Fibroblast of skin of right biceps (primary cell): ENCODE data around the gene HEXIM1.
A peak's percentile ranks its signal among the peaks of the same experiment; 100 is the strongest.

Experiments used
- DNase-seq: peaks from one replicate; pipeline ENCODE4 v3.0.0-alpha.2; 2013

Gene HEXIM1

DNA sequence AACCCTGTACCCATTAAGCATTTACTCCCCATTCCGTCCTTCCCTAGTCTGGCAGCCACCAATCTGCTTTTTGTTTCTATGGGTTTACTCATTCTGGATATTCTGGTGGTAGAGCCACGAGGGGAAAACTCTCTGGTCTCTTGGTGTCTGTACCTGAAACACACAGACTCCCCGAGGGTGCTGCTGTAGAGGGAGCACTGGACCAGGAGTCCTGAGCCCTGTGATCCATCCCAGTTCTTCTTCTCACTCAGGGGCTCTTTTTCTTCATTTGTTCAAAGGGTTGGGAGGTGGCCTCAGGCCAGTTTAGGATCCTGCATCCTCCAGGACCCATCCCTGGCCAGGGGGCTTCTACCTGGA, 27.5 kb downstream of the HEXIM1 start:
- DNase-seq = no peak

DNA sequence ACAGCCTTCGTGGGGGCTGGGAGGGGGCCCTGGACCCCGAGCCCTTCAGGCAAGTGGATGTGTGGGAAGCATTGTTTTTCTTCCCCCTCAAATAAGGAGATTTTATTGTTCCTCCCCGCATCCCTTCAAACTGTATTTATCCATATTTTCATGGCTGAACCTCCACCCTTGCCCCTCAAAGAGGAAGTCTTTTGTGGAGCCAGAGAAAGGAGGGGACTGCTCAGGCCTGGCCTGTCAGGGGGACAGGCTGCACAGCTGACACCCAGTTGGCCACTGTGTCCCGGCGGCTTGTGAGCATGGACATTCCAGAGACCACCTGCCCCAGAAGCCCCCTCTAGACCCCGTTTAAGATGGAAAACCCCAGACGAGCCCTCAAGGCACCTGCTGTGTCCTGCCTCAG, 29.3 kb downstream of the HEXIM1 start:
- DNase-seq = no peak

DNA sequence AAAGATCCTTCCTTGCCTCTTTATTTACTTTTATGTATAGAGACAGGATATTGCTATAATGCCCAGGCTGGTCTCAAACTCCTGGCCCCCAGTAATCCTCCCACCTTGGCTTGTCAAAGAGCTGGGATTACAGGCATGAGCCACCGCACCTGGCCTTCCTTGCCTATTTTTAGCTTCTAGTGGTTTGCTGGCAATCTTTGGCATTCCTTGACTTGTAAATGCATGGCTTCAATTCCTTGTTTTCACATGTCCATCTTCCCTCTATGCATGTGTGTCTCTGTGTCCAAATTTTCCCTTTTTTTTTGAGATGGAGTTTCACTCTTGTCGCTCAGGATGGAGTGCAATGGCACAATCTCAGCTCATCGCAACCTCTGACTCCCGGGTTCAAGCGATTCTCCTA, 35.9 kb downstream of the HEXIM1 start:
- no peak for DNase-seq

DNA sequence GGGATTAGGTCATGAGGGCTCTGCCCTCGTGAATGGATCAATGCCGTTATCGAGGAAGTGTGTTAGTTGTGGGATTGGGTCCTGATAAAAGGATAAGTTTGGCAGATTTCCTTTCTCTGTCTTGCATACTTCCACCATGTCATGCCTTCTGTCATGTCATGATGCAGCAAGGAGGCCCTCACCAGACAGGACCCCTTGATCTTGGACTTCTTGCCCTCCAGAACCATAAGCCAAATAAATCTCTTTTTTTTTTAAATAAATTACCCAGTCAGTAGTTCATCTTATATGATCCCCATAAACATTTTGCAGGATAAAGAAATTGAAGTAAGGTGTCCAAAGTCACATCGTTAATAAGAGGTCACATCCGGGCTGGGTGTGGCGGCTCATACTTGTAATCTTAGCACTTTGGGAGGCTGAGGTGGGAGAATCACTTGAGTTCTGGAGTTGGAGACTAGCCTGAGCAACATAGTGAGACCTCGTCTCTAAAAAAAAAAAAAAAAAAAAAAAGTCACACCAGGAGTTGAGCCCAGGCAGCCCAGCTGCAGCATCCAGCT, 38.6 kb downstream of the HEXIM1 start:
- DNase-seq = no peak

DNA sequence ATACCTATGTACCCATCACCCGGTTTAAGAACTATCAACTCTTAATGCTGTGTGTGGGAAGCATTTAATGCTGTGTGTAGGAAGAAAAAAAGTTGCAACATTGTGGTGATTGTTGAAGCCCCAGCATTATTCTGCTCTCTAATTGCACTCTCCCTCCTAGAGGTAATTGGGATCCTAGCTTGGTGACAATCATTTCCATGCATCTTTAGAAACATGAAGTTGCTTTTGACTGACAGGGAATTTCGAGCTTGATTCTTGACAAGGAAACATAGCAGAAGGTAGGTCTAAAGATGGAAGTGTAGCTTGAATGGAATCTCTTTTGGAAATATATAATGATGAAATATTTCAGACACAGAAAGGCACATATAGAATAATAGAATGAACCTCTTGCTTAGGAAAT, 40.7 kb downstream of the HEXIM1 start:
- DNase-seq = no peak

DNA sequence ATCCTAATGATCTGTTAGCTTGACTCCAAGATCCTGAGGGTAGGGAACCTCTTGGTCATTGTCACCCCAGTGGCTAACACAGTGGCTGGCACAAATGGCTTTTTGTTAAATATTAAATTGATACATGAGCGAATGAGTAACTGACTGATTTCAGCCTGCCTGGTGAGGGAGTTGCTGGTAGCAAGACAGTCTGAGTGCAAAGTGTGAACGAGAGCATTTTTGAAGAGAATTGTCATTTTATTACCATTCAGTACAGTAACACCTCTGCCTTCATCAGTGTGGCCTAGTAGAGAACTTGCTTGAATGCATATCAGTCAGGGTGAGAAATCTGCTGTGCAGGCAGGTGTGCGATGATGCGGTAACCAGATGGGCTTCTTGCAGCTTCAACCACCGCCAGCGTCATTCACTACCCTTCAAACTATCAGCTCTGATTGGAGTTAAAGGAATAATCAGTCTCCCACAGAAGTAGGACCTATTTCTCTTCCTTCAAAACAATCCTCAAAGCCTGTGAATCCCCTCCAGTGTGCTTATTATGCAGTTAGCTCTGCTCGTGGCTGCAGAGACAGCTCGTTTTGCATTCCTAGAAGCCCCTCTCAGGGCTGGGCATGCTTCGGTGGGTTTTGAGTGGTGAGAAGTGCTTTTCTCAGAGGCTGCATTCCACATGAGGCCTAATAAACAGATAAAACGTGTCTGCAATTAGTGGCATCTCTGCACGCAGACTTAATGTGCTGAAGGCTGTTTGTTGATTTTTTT, 42.4 kb downstream of the HEXIM1 start:
- DNase-seq = no peak

DNA sequence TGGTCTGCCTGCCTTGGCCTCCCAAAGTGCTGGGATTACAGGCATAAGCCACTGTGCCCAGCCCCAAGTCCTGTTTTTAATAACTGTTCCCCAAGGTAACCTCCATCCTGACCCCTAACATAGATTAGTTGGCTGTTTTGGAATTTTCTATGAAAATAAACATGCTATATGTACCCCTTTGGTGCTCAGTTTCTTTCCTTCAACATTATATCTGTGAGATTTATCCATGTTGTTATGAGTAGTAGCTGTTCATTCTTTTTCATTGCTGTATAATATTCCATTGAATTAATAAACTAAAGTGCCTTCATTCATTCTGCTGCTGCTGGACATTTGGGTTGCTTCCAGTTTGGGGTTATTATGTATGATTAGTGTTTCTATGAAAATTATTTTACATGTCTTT, 47.1 kb downstream of the HEXIM1 start:
- no peak for DNase-seq

DNA sequence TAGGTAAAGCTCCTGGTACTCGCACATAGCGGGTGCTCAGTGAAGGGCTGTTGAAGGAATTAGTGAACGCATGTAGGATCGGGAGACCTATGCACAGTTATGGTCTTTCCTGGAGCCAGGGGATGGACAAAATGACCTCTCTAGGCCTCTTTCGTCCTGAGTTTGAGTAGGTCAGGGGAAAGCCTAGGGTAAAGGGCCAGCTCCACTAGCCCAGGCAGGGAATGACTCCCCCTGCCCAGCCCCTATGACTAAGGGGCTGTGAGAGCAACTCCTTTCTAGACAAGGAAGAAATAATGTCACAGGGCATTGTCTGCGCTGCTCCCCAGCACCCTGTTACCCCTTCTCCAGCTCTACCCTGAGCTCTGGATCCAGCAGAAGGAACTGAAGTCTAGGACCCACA, 48.8 kb downstream of the HEXIM1 start:
- DNase-seq = no peak

DNA sequence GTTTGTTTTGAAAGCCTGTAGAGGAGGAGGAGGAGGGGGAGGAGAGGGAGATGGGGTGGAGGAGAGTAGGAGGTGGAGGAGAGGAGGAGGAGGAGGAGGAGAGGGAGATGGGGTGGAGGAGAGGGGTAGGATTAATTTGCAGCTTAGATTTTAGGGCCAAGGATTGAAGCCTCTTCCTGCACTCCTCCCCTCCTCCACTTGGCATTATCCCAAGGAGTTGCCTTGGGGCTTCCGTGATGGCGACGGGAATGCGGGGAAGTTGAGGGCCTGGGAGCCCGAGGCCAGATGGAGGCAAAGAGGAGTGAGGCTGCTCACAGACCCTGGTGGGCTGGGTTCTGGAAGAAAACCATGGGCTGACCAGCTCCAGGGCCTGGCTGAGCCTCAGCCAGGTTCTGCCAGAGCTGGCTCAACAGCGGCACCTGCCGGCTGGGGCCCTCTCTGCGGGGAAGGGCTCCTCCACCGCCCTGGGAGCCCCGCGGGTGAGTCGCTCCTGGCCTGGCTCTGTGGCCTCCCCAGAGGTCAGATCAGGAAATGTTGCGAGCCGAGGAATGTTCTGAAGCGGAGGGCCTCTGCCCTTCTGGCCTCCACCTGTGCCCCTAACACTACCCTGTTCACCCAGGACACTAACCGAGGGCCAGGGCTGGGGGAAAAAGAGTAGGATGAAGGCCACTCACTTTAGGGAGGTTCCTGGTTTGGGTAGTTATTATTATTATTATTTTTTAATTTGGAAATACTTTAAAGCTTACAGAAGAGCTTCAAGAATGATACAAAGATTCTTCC, 49.5 kb downstream of the HEXIM1 start:
- peak; percentile 79 for DNase-seq

DNA sequence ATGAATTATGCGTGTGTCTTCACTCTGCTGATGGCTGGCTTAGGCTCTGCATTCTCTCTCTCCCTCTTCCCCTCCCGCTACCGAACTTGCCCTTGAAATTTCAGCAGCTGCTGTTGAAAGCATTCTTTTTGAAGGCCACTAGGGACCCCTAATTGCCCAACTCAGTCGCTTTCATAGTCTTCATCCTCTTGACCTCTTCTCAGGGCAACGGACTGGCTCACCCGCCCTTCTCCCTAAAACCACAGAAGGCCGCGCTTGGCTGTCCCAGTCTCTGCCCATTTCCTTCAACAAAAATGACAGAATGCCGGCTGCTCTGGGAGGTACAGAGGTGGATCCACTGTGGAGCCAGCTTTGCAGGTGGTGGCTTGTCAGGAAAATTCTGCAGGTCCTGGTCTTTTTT, 52.4 kb downstream of the HEXIM1 start:
- DNase-seq = no peak

DNA sequence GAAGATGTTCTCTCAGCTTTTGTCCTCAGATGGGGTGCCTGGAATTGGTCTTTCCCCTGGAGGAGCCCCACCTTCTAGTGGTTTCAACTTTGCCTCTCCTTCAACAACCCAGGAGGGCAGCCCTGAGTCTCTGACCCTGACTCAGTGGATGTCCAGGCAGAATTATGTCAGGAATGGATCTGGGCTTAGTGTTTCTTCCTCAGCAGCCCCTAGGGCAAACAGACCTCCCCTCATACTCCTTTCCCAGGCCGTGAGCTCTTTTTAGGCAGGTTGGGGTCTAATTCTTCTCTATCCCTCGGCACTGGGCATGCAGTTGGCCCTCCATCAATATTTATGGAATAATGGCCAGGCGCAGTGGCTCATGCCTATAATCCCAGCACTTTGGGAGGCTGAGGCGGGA, 53.2 kb downstream of the HEXIM1 start:
- no peak for DNase-seq
